Naive thymus-derived CD4-positive, alpha-beta T cell (primary cell): ENCODE results near the gene ART5. TPM values are rescaled to one million over a fixed set of nuclear protein-coding genes. Genes with fewer than 3 reads are reported as not detected.
"Not testable (repeated sequence)": the region's sequence is repeated elsewhere in the genome, so short reads cannot be mapped to it uniquely, and the experiment has no call there.

ENCODE experiments used
- ATAC-seq: fragments of 150-1000 bp; cut with Tn5 transposase; 2 replicates; pipeline ENCODE4 v1.10.0; 2021; ENCODE audit warnings: mild to moderate bottlenecking, moderate library complexity
- CTCF ChIA-PET: fragments of 350-600 bp; sonication (Branson Sonifier 250); formaldehyde crosslinking; loops from one replicate; lab custom pipeline; 2021; ENCODE audit warnings: antibody characterized with exemption; lab: Charles Lee
- POLR2A ChIA-PET: fragments of 350-600 bp; sonication (Branson Sonifier 250); formaldehyde crosslinking; loops from one replicate; lab custom pipeline; 2021; ENCODE audit warnings: antibody characterized with exemption, inconsistent platforms; lab: Charles Lee
- DNase-seq, 9 donors: peaks; one replicate each; pipeline versions ENCODE4 v3.0.0 to v3.0.0-alpha.2; 2020 to 2022; ENCODE audit warnings: mixed read lengths in 1 of 9
- H3K27ac ChIP-seq: one replicate; pipeline ENCODE4 v1.7.0; 2013; ENCODE audit warnings: mild to moderate bottlenecking, low read depth, low read length, moderate library complexity
- H3K27me3 ChIP-seq, 2 donors: one replicate each; pipeline ENCODE4 v1.7.0; 2013; ENCODE audit warnings: low read length in 2 of 2, mild to moderate bottlenecking in 2 of 2, moderate library complexity in 2 of 2; ENCODE audit not compliant: control insufficient read depth in 2 of 2, insufficient read depth in 2 of 2
- H3K36me3 ChIP-seq, 3 experiments: 1 replicate in 2 of 3; 2 replicates in 1 of 3; pipeline ENCODE4 v1.7.0; 2013; ENCODE audit warnings: low read length in 3 of 3, mild to moderate bottlenecking in 3 of 3, moderate library complexity in 1 of 3; ENCODE audit not compliant: insufficient read depth in 3 of 3, control insufficient read depth in 2 of 3
- H3K4me1 ChIP-seq, 2 donors: one replicate each; pipeline ENCODE4 v1.7.0; 2013; ENCODE audit warnings: low read length in 2 of 2, mild to moderate bottlenecking in 2 of 2, moderate library complexity in 1 of 2; ENCODE audit not compliant: control insufficient read depth in 2 of 2, insufficient read depth in 2 of 2
- H3K4me3 ChIP-seq: 2 replicates; pipeline ENCODE4 v1.7.0; 2013; ENCODE audit warnings: mild to moderate bottlenecking, low read length
- H3K9me3 ChIP-seq, 3 experiments: 1 replicate in 2 of 3; 2 replicates in 1 of 3; pipeline ENCODE4 v1.7.0; 2013; ENCODE audit warnings: low read length in 3 of 3; ENCODE audit not compliant: control insufficient read depth in 2 of 3
- H3K27ac Mint-ChIP-seq, 9 donors: one replicate each; pipeline ENCODE4 v1.8.0; 2020 to 2022; ENCODE audit warnings: mixed read lengths in 9 of 9, mild to moderate bottlenecking in 8 of 9, moderate library complexity in 5 of 9, inconsistent platforms in 2 of 9
- H3K27me3 Mint-ChIP-seq, 5 donors: one replicate each; pipeline ENCODE4 v1.8.0; 2021 to 2022; ENCODE audit warnings: mixed read lengths in 5 of 5, mild to moderate bottlenecking in 1 of 5
- H3K36me3 Mint-ChIP-seq, 5 donors: one replicate each; pipeline ENCODE4 v1.8.0; 2020 to 2022; ENCODE audit warnings: mixed read lengths in 5 of 5, mild to moderate bottlenecking in 3 of 5, inconsistent platforms in 1 of 5
- H3K4me1 Mint-ChIP-seq, 7 donors: one replicate each; pipeline ENCODE4 v1.8.0; 2020 to 2022; ENCODE audit warnings: mixed read lengths in 7 of 7, mild to moderate bottlenecking in 3 of 7, inconsistent platforms in 1 of 7
- H3K4me3 Mint-ChIP-seq, 10 donors: one replicate each; pipeline ENCODE4 v1.8.0; 2020 to 2022; ENCODE audit warnings: mild to moderate bottlenecking in 10 of 10, mixed read lengths in 10 of 10, moderate library complexity in 6 of 10, inconsistent platforms in 2 of 10
- H3K9me3 Mint-ChIP-seq, 11 donors: one replicate each; pipeline ENCODE4 v1.8.0; 2020 to 2022; ENCODE audit warnings: mixed read lengths in 11 of 11, mild to moderate bottlenecking in 4 of 11, inconsistent platforms in 1 of 11, moderate library complexity in 1 of 11
- intact Hi-C, 2 donors: fragments of 100-400 bp; cut with micrococcal nuclease; formaldehyde crosslinking; loops; one replicate each; pipeline ENCODE4 v1.15.1; 2023
- polyA plus RNA-seq, 2 donors: library from polyadenylated mRNA; unstranded; fragments of 300-500 nt; fragmentation: Illumina TruSeq; gene quantifications; one replicate each; pipeline ENCODE4 v1.2.3, GENCODE V29; 2021
- total RNA-seq, 6 experiments: library from RNA in 5 of 6; stranded (reverse) in 5 of 6; gene quantifications; 1 replicate in 5 of 6; 2 replicates in 1 of 6; pipeline ENCODE4 v1.2.3 and lab custom pipeline; 2021 to 2026

ART5 gene
- total and polyA plus RNA-seq, 7 experiments from 2014 or later = not detected

DNA sequence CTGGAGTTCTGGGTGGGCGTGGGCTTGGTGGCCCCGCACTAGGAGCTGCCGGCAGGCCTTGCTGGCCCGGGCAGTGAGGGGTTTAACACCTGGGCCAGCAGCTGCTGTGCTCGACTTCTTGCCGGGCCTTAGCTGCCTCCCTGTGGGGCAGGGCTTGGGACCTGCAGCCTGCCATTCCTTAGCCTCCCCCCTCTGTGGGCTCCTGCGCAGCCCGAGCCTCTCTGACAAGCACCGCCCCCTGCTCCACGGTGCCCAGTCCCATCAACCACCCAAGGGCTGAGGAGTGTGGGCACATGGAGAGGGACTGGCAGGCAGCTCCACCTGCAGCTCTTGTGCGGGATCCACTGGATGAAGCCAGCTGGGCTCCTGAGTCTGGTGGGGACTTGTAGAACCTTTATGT, 53.0 kb downstream of the ART5 start:
- H3K4me3 Mint-ChIP-seq, DNase-seq, H3K4me3 ChIP-seq, ATAC-seq, intact Hi-C loops, H3K36me3 Mint-ChIP-seq, H3K36me3 ChIP-seq, H3K27ac Mint-ChIP-seq, H3K4me1 Mint-ChIP-seq, H3K4me1 ChIP-seq, H3K9me3 ChIP-seq, POLR2A ChIA-PET, CTCF ChIA-PET, H3K27ac ChIP-seq, H3K27me3 ChIP-seq: not testable (repeated sequence)
- peaks cover 5 to 20% (median 13%) of the 10 kb centered on the region in 5 donors for H3K27me3 Mint-ChIP-seq
- H3K9me3 Mint-ChIP-seq = peaks cover 0 to 11% (median 0%) of the 10 kb centered on the region in 11 donors

Other genes starting within 250 kb of the ART5 start
- gene ART1, start 3.1 kb upstream of the ART5 start, total RNA-seq = not detected
- gene ART1, start 3.1 kb upstream of the ART5 start, polyA plus RNA-seq = not detected
- gene CHRNA10, start 29.4 kb upstream of the ART5 start, total RNA-seq = 1 to 10 TPM in 3 of 5 experiments, under 1 TPM in 2; 0.56 to 5.8 (median 2.5) TPM
- under 1 TPM in 1 of 2 donors, not detected in 1; 0.24 TPM for gene CHRNA10, start 29.4 kb upstream of the ART5 start, polyA plus RNA-seq
- 100 to 1,000 TPM; 103 to 137 (median 120) TPM for gene NUP98, start 155.6 kb upstream of the ART5 start, total RNA-seq
- gene NUP98, start 155.6 kb upstream of the ART5 start, polyA plus RNA-seq = 10 to 100 TPM; 45.0 to 71.5 TPM
- gene PGAP2, start 166.6 kb upstream of the ART5 start, total RNA-seq = 10 to 100 TPM; 20.8 to 28.3 (median 26.1) TPM
- gene PGAP2, start 166.6 kb upstream of the ART5 start, polyA plus RNA-seq = 10 to 100 TPM; 24.2 to 27.8 TPM
- gene RHOG, start 199.0 kb upstream of the ART5 start, total RNA-seq = 100 to 1,000 TPM in 2 of 5 experiments, 10 to 100 TPM in 3; 89.4 to 147 (median 96.3) TPM
- 100 to 1,000 TPM; 133 to 220 TPM for gene RHOG, start 199.0 kb upstream of the ART5 start, polyA plus RNA-seq
- 100 to 1,000 TPM in 3 of 5 experiments, 10 to 100 TPM in 2; 95.6 to 117 (median 103) TPM for gene STIM1, start 213.7 kb upstream of the ART5 start, total RNA-seq
- gene STIM1, start 213.7 kb upstream of the ART5 start, polyA plus RNA-seq = 10 to 100 TPM; 38.4 to 43.6 TPM